Common myeloid progenitor, CD34-positive (primary cell): ENCODE results near the gene KRT80.

ENCODE experiments used
- CTCF ChIA-PET: fragments of 350-600 bp; sonication (Branson Sonifier 250); formaldehyde crosslinking; loops from one replicate; lab custom pipeline; 2021; ENCODE audit warnings: antibody characterized with exemption; lab: Charles Lee
- POLR2A ChIA-PET: fragments of 350-600 bp; sonication (Branson Sonifier 250); formaldehyde crosslinking; loops from one replicate; lab custom pipeline; 2021; ENCODE audit warnings: antibody characterized with exemption; lab: Charles Lee
- DNase-seq, 3 donors: peaks; one replicate each; pipeline versions ENCODE4 v3.0.0 to v3.0.0-alpha.2; 2013
- H3K27ac ChIP-seq, 2 experiments: 1 replicate in 1 of 2; 2 replicates in 1 of 2; pipeline ENCODE4 v1.7.0; 2013; ENCODE audit warnings: inconsistent platforms in 2 of 2, low read length in 2 of 2, mild to moderate bottlenecking in 2 of 2, low read depth in 1 of 2, moderate library complexity in 1 of 2; ENCODE audit not compliant: severe bottlenecking in 2 of 2, insufficient read depth in 1 of 2, poor library complexity in 1 of 2
- H3K27me3 ChIP-seq, 5 experiments: replicated peaks in 2 of 5; 1 replicate in 3 of 5; 2 replicates in 2 of 5; pipeline versions ENCODE4 v1.6.1 to v1.7.0; 2013; ENCODE audit warnings: low read length in 4 of 5, mild to moderate bottlenecking in 2 of 5, moderate library complexity in 2 of 5, inconsistent platforms in 1 of 5; ENCODE audit not compliant: insufficient read depth in 5 of 5, control insufficient read depth in 4 of 5
- H3K36me3 ChIP-seq, 4 experiments: 1 replicate in 2 of 4; 2 replicates in 2 of 4; pipeline versions ENCODE4 v1.6.1 to v1.7.0; 2013; ENCODE audit warnings: low read length in 3 of 4, control low read depth in 1 of 4, mild to moderate bottlenecking in 1 of 4; ENCODE audit not compliant: control insufficient read depth in 4 of 4, insufficient read depth in 4 of 4
- H3K4me1 ChIP-seq, 4 experiments: 1 replicate in 3 of 4; 2 replicates in 1 of 4; pipeline versions ENCODE4 v1.6.1 to v1.7.1; 2013; ENCODE audit warnings: low read length in 3 of 4, mild to moderate bottlenecking in 3 of 4, control low read depth in 1 of 4, inconsistent platforms in 1 of 4, moderate library complexity in 1 of 4; ENCODE audit not compliant: control insufficient read depth in 4 of 4, insufficient read depth in 4 of 4; ENCODE audit errors: control extremely low read depth in 1 of 4
- H3K4me3 ChIP-seq, 7 experiments: 1 replicate in 4 of 7; 2 replicates in 3 of 7; pipeline versions ENCODE4 v1.5.1 to v1.7.0; 2013; ENCODE audit warnings: mild to moderate bottlenecking in 7 of 7, low read length in 6 of 7, moderate library complexity in 6 of 7, inconsistent platforms in 2 of 7, low read depth in 2 of 7, control low read depth in 1 of 7; ENCODE audit not compliant: insufficient read depth in 4 of 7, control insufficient read depth in 1 of 7; ENCODE audit errors: extremely low read depth in 1 of 7
- H3K9me3 ChIP-seq, 5 experiments: 1 replicate in 4 of 5; 2 replicates in 1 of 5; pipeline versions ENCODE4 v1.6.1 to v1.7.1; 2013; ENCODE audit warnings: low read length in 4 of 5, mild to moderate bottlenecking in 2 of 5, inconsistent platforms in 1 of 5, low read depth in 1 of 5, moderate library complexity in 1 of 5; ENCODE audit not compliant: control insufficient read depth in 4 of 5, insufficient read depth in 2 of 5; ENCODE audit errors: control extremely low read depth in 1 of 5
- WGBS: methylation state at CpG from one replicate; pipeline ENCODE4 v1.1.5; 2013; ENCODE audit not compliant: insufficient coverage; 5-methylcytosine and 5-hydroxymethylcytosine counted together

KRT80 gene

GRCh38 chr12:52130711-52131110 is 61.1 kb downstream of the KRT80 start:
- 100% methylated on average over 5 of the region's 5 CpGs for WGBS
- POLR2A ChIA-PET = no interaction called here
- H3K27ac ChIP-seq = no peak overlapping the region
- peaks cover 0 to 6% (median 2%) of the 10 kb centered on the region in 5 experiments for H3K27me3 ChIP-seq
- CTCF ChIA-PET = interaction anchor here (0.5 to 2.2 kb wide), 3 partner anchors 9 to 237 kb away, joined by 3 to 5 read pairs (median 4); no protein-coding TSS in a partner anchor
- H3K9me3 ChIP-seq = no peaks in the 10 kb centered on the region
- DNase-seq = no peak
- H3K4me1 ChIP-seq = peaks cover 0 to 18% (median 8%) of the 10 kb centered on the region in 4 experiments
- H3K4me3 ChIP-seq = no peak overlapping the region
- no peaks in the 10 kb centered on the region for H3K36me3 ChIP-seq

GRCh38 chr12:52127683-52128450 is 63.9 kb downstream of the KRT80 start:
- Histone ChIP-seq H3K36me3 (no peaks in the 10 kb centered on the region), H3K4me1 (peaks cover 0 to 18% (median 8%) of the 10 kb centered on the region in 4 experiments), H3K27ac (no peak overlapping the region), H3K4me3 (no peak overlapping the region), H3K9me3 (no peaks in the 10 kb centered on the region), H3K27me3 (peaks cover 0 to 6% (median 3%) of the 10 kb centered on the region in 5 experiments)
- WGBS = 83% methylated on average over 5 of the region's 10 CpGs
- peak in 1 of 3 donors; percentile 20 for DNase-seq
- ChIA-PET CTCF (interaction anchor here (0.7 to 7.3 kb wide), 9 partner anchors 8 to 200 kb away, joined by 3 to 61 read pairs (median 4); no protein-coding TSS in a partner anchor), POLR2A (no interaction called here)

DNA sequence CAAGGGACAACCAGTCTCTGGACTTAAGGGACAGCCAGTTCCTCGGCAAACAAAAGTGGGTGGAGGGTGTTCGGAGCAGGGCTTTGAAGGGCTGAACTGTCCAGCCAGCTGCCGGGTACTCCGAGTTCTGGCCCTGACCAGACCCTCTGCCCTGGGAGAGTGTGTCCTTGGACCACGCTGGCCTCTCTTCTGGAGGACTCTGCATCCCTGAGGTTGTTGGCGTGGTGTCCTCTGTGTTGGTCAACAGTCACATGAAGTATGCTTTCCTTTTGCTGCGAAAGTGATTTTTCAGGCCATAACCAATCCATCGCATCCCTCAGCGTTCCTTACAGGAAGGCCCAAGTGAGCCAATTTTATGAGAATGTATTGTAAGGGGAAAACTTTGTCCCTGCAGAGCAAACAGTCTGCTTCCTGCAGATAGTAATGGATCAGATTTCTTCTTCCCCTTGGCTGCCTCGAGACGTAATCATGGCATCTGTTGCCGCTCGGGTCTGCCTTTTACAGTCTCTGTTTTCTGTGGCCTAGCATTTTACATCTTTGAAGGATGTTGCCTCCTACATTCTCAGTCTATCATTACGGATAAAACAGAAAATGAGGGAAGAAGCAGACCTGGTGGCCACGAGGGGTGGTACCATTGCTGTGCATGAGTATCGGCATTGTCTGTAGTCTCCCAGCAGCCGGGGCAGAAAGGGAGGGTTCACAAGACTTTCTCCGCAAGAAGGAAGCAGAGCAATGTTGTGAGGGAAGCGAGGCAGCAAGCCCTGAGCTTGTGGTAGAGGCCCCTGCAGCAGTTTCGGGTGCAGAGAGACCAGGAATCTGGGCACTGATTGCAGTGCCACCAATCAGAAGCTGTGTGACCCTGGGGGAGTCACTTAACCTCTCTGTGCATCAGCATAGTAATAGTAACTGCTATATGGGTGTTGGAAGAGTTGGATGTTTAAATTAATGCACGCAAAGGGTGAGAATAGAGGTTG is 64.9 kb downstream of the KRT80 start:
- WGBS = 24% methylated on average over 19 of the region's 21 CpGs
- Histone ChIP-seq H3K36me3 (no peaks in the 10 kb centered on the region), H3K9me3 (no peaks in the 10 kb centered on the region), H3K4me3 (peak overlapping the region in 2 of 7 experiments; percentile 34 to 54), H3K4me1 (peaks cover 0 to 18% (median 8%) of the 10 kb centered on the region in 4 experiments), H3K27ac (no peak overlapping the region), H3K27me3 (peaks cover 0 to 9% (median 6%) of the 10 kb centered on the region in 5 experiments)
- ChIA-PET POLR2A (no interaction called here), CTCF (interaction anchor here (0.9 to 7.3 kb wide), 4 partner anchors 45 to 152 kb away, joined by 3 to 61 read pairs (median 8); no protein-coding TSS in a partner anchor)
- DNase-seq = peak; percentile 51 to 84 (median 73)

DNA sequence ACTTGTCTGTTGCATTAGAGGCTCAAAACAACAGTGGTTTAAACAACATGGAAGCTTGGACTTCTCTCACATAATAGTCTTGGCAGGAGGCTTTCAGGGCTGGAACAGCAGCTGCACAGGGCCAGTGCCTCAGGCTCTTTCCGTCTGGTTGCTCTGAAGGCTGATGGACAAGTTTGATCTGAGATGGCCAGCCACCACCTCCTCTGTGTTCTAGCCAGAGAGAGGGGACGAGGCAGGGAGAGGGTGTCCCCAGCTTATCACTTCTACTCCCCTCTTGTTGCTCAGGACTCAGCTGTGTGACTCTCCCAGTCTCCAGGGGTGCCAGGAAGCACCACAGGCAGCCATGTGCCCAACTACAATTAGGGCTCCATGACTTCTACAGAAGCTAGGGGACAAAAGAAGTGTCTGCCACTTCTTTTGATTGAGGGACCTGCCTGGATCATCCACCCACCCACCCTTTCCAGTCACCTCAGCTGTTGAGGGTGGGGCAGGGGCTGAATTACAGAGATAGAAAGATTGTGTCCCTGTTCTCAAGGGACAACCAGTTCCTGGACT is 65.7 kb downstream of the KRT80 start:
- Histone ChIP-seq H3K27ac (no peak overlapping the region), H3K4me1 (peaks cover 0 to 18% (median 8%) of the 10 kb centered on the region in 4 experiments), H3K27me3 (peaks cover 0 to 16% (median 6%) of the 10 kb centered on the region in 5 experiments), H3K4me3 (no peak overlapping the region), H3K9me3 (no peaks in the 10 kb centered on the region), H3K36me3 (no peaks in the 10 kb centered on the region)
- WGBS = 100% methylated on average over 1 of the region's 2 CpGs
- ChIA-PET CTCF (interaction anchor here (3.2 to 7.3 kb wide), 2 partner anchors 44 to 100 kb away, joined by 11 to 61 read pairs; no protein-coding TSS in a partner anchor), POLR2A (no interaction called here)
- no peak for DNase-seq

DNA sequence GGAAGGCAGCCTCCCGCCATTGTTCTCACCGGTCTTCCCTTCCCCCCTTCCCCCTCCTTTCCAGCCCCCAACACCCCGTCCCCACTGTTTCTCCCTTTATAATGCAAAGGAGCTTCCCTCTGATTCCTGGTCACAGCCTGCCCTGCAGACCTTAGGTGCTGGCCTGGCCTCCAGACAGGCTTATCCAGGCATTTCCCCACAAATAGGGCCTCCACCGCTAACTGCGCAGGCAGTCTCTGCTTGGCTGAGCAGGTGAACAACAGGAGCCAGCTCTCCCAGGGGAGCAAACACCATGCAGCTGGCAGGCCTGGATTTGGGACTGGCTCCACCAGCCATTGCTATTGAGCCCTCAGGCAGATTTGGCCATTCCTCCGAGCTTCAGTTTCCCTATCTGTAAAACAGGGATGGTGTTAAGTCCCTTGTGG is 66.3 kb downstream of the KRT80 start:
- ChIA-PET CTCF (interaction anchor here (1.0 to 7.3 kb wide), 3 partner anchors 15 to 99 kb away, joined by 3 to 61 read pairs (median 11); no protein-coding TSS in a partner anchor), POLR2A (no interaction called here)
- no peak overlapping the region for H3K27ac ChIP-seq
- 100% methylated on average over 2 of the region's 6 CpGs for WGBS
- H3K4me3 ChIP-seq = no peak overlapping the region
- peaks cover 0 to 18% (median 6%) of the 10 kb centered on the region in 5 experiments for H3K27me3 ChIP-seq
- H3K36me3 ChIP-seq = no peaks in the 10 kb centered on the region
- no peak for DNase-seq
- H3K4me1 ChIP-seq = peaks cover 0 to 18% (median 8%) of the 10 kb centered on the region in 4 experiments
- no peaks in the 10 kb centered on the region for H3K9me3 ChIP-seq

DNA sequence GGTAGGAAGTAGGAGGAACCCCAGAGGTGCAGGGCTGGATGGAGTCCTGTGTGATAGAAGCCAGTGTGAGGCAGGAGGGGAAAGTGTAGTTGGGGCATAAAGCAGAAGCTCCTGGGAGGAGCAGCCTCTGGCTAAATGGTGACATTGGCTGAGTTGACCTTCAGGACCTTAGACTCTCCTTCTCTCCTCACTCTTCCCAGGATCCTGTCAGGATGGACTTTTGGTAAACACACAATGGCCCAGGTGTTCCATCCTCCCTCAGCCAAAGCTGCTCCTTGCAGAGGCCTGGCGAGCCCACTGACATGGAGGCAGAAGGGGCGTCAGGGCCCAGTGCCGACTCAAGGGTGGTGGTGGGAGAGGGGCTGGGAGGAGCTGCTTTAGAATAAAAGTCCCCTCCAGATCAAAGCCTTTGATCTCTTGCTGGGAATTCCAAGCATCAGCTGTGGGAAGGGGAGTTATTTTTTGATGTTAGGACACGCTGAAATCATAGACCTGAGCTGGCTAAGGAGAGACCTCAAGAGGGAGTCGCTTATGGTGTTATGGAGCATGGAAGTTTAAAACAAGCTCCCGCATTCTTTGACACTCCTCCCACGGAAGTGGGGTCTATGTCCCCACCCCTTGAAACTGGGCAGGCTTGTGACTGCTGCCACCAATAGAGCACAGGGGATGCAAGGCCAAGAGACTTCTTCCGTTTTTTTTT is 68.2 kb downstream of the KRT80 start:
- DNase-seq = peak in 2 of 3 donors; percentile 41 to 53
- peaks cover 0 to 26% (median 6%) of the 10 kb centered on the region in 5 experiments for H3K27me3 ChIP-seq
- WGBS = 78% methylated on average over 6 of the region's 8 CpGs
- H3K27ac ChIP-seq = no peak overlapping the region
- no peaks in the 10 kb centered on the region for H3K36me3 ChIP-seq
- POLR2A ChIA-PET = interaction anchor here (0.7 kb wide), 1 partner anchor 11 kb away, joined by 4 read pairs; no protein-coding TSS in a partner anchor
- H3K9me3 ChIP-seq = no peaks in the 10 kb centered on the region
- CTCF ChIA-PET = interaction anchor here (1.0 to 7.3 kb wide), 11 partner anchors 15 to 206 kb away, joined by 3 to 61 read pairs (median 4); no protein-coding TSS in a partner anchor
- H3K4me1 ChIP-seq = peaks cover 0 to 25% (median 8%) of the 10 kb centered on the region in 4 experiments
- no peak overlapping the region for H3K4me3 ChIP-seq
